Brain microvascular endothelial cell (primary cell): Measurements from ENCODE around the gene PLEKHA8.
A peak's percentile ranks its signal among the peaks of the same experiment; 100 is the strongest.

Experiments
- DNase-seq: peaks from one replicate; pipeline ENCODE4 v3.0.0-alpha.2; 2020
- H3K27ac ChIP-seq: fragments of 250-450 bp; sonication (Bioruptor Pico); 2 replicates; pipeline ENCODE4 v1.5.1; 2020; ENCODE audit warnings: mild to moderate bottlenecking, moderate library complexity
- H3K27me3 ChIP-seq: fragments of 250-450 bp; sonication (Bioruptor Pico); replicated peaks from 2 replicates; pipeline ENCODE4 v1.5.1; 2020; ENCODE audit warnings: mild to moderate bottlenecking
- H3K36me3 ChIP-seq: fragments of 250-450 bp; sonication (Bioruptor Pico); replicated peaks from 2 replicates; pipeline ENCODE4 v1.5.1; 2020; ENCODE audit warnings: mild to moderate bottlenecking
- H3K4me3 ChIP-seq: 2 replicates; pipeline ENCODE4 v1.5.1; 2011; ENCODE audit warnings: low read depth, mild to moderate bottlenecking, control low read depth, low read length, moderate library complexity
- in situ Hi-C: cut with HindIII; loops from 2 replicates; pipeline ENCODE4 v1.10.0; 2017; ENCODE audit warnings: low sequenced_read_pairs, low pct_ligation_motif_present
- TF ChIP-seq, protein P1 (sequence below): IDR thresholded peaks from 2 replicates; pipeline ENCODE4 v1.5.1; 2011; ENCODE audit warnings: low read depth, mild to moderate bottlenecking, moderate library complexity, low read length, control low read depth, inconsistent platforms; ENCODE audit errors: missing control alignments

The PLEKHA8 gene

GRCh38 chr7:30066687-30067086 lies 38.5 kb downstream of the PLEKHA8 start:
- TF ChIP-seq, protein P1, sequence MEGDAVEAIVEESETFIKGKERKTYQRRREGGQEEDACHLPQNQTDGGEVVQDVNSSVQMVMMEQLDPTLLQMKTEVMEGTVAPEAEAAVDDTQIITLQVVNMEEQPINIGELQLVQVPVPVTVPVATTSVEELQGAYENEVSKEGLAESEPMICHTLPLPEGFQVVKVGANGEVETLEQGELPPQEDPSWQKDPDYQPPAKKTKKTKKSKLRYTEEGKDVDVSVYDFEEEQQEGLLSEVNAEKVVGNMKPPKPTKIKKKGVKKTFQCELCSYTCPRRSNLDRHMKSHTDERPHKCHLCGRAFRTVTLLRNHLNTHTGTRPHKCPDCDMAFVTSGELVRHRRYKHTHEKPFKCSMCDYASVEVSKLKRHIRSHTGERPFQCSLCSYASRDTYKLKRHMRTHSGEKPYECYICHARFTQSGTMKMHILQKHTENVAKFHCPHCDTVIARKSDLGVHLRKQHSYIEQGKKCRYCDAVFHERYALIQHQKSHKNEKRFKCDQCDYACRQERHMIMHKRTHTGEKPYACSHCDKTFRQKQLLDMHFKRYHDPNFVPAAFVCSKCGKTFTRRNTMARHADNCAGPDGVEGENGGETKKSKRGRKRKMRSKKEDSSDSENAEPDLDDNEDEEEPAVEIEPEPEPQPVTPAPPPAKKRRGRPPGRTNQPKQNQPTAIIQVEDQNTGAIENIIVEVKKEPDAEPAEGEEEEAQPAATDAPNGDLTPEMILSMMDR: no peak
- no peak for DNase-seq
- in situ Hi-C loops: no loop called here
- H3K27ac ChIP-seq: no peak overlapping the region
- no peak overlapping the region for H3K4me3 ChIP-seq
- H3K36me3 ChIP-seq: peaks cover 6% of the 10 kb centered on the region
- H3K27me3 ChIP-seq: no peaks in the 10 kb centered on the region

DNA sequence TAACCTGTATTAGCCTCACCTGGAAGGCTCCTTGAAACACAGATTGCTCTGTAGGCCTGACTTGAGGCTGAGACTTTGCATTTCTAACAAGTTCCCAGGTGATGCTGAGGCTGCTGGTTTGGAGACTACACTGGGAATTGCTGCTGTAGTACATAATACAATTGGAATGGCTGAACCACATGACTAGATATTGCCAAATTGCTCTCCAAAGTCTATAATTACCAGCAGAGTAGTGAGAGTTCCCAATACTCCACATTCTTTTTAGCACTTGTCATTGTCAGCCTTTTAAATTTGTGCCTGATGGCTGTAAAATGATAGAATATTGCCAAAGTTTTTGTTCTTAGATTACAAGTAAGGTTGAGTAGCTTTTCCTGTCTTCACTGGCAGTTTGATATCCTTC lies 39.9 kb downstream of the PLEKHA8 start:
- in situ Hi-C loops: no loop called here
- Histone ChIP-seq H3K36me3 (peaks cover 2% of the 10 kb centered on the region), H3K4me3 (no peak overlapping the region), H3K27ac (no peak overlapping the region), H3K27me3 (no peaks in the 10 kb centered on the region)
- DNase-seq: peak; percentile 68
- TF ChIP-seq, protein P1: no peak

DNA sequence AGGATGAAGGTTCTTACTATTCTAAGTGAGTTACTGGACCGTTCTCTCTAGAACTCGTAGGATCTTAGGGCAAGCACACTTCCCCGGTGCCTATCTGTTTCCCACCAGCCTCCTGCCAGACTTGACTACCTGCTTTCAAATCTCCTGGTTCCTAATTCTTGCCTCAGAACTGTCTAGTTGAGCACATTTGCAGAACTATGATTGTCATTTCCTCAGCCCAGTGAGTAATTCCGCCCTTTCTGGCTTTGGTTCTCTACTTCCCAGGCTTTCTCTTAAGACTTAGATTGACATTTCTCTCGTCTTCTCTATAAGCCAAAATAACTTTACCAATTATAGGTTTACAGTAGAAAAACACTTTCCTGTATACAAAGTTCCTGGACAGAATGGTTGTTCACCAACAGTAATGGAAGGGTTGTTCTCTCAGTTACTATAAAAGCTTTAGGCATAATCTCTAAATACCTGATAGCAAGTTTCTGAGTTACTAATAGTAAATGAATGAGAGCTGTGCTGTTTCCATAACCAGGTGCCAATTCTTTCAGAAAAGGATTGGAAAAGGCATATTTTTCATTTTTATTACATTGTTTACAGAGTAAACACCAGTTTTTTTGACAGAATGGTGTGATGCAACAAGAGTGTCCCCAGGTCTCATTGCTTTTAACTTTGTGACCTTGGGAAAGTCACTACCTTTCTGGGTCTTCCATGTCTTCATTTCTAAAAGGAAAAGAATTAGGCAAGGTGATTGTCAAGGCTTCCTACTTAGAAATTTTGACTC lies 41.1 kb downstream of the PLEKHA8 start:
- DNase-seq: no peak
- TF ChIP-seq, protein P1: no peak
- H3K27me3 ChIP-seq: no peaks in the 10 kb centered on the region
- H3K27ac ChIP-seq: no peak overlapping the region
- in situ Hi-C loops: no loop called here
- H3K4me3 ChIP-seq: no peak overlapping the region
- no peaks in the 10 kb centered on the region for H3K36me3 ChIP-seq

- DNase-seq: no peak
- in situ Hi-C loops: no loop called here
- H3K4me3 ChIP-seq: no peak overlapping the region
- no peak overlapping the region for H3K27ac ChIP-seq
- TF ChIP-seq, protein P1: no peak
- H3K36me3 ChIP-seq: no peaks in the 10 kb centered on the region
- no peaks in the 10 kb centered on the region for H3K27me3 ChIP-seq
Observed at GRCh38 chr7:30070052-30070451, 41.8 kb downstream of the PLEKHA8 start.

DNA sequence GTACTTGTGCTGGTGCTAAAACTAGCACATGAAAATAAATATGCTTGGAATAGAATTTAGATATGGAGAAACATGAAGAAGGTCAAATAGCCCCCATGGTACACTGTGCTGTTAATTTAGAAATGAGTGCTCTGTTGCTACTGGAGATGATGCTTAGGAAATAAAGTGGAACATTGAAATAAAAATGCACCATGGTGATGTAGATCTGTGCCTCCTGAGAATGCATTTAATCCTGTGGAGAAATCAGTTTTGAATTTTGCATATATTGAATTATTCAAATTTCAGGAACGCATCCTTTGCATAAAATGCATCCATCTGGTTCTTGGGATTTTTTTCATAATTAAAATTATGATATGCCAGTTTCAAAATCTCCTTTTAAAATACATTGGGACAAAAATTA lies 44.5 kb downstream of the PLEKHA8 start:
- in situ Hi-C loops: no loop called here

More for the DNA sequence above, 44.5 kb downstream of the PLEKHA8 start:
- H3K27me3 ChIP-seq: no peaks in the 10 kb centered on the region
- H3K27ac ChIP-seq: no peak overlapping the region
- H3K4me3 ChIP-seq: no peak overlapping the region
- TF ChIP-seq, protein P1: no peak
- no peak for DNase-seq
- no peaks in the 10 kb centered on the region for H3K36me3 ChIP-seq
